Neural progenitor cell (in vitro differentiated cells): ENCODE measurements around the gene WDHD1. TPM values are rescaled to one million over a fixed set of nuclear protein-coding genes. Genes with fewer than 3 reads are reported as not detected.
"Not testable (repeated sequence)": the region's sequence is repeated elsewhere in the genome, so short reads cannot be mapped to it uniquely, and the experiment has no call there.

Source experiments
- DNase-seq: peaks from one replicate; pipeline ENCODE4 v3.0.0-alpha.2; 2016; ENCODE audit warnings: low spot score
- H2AFZ ChIP-seq: fragments of 200-600 bp; sonication (generic); replicated peaks from 2 replicates; pipeline ENCODE4 v1.6.1; 2016; ENCODE audit warnings: antibody characterized with exemption
- H3F3A ChIP-seq: fragments of 200-600 bp; sonication (generic); 2 replicates; pipeline ENCODE4 v1.6.1; 2016; ENCODE audit warnings: antibody characterized with exemption, low read depth
- H3K27ac ChIP-seq: fragments of 200-600 bp; sonication (generic); 2 replicates; pipeline ENCODE4 v1.5.1; 2016; ENCODE audit warnings: mild to moderate bottlenecking
- H3K27me3 ChIP-seq: fragments of 200-600 bp; sonication (generic); 2 replicates; pipeline ENCODE4 v1.6.1; 2016; ENCODE audit warnings: mild to moderate bottlenecking, moderate library complexity
- H3K36me3 ChIP-seq: fragments of 200-600 bp; sonication (generic); 2 replicates; pipeline ENCODE4 v1.5.1; 2016
- H3K4me1 ChIP-seq: fragments of 200-600 bp; sonication (generic); 2 replicates; pipeline ENCODE4 v1.6.1; 2016; ENCODE audit warnings: mixed run types
- H3K4me2 ChIP-seq: fragments of 200-600 bp; sonication (generic); 2 replicates; pipeline ENCODE4 v1.6.1; 2016
- H3K4me3 ChIP-seq: fragments of 200-600 bp; sonication (generic); 2 replicates; pipeline ENCODE4 v1.5.1; 2016
- H3K79me2 ChIP-seq: fragments of 200-600 bp; sonication (generic); 2 replicates; pipeline ENCODE4 v1.6.1; 2016; ENCODE audit warnings: low read depth
- H3K9ac ChIP-seq: fragments of 200-600 bp; sonication (generic); 2 replicates; pipeline ENCODE4 v1.6.1; 2016
- H3K9me3 ChIP-seq: fragments of 200-600 bp; sonication (generic); 2 replicates; pipeline ENCODE4 v1.5.1; 2016; ENCODE audit warnings: low read depth
- H4K20me1 ChIP-seq: fragments of 200-600 bp; sonication (generic); 2 replicates; pipeline ENCODE4 v1.6.1; 2016; ENCODE audit warnings: low read depth
- H3K27ac Mint-ChIP-seq: 3 replicates; pipeline ENCODE4 v1.8.0; 2021; ENCODE audit warnings: mixed read lengths
- H3K27me3 Mint-ChIP-seq: 2 replicates; pipeline ENCODE4 v1.8.0; 2022; ENCODE audit warnings: low read depth, mild to moderate bottlenecking, inconsistent platforms, moderate library complexity, mixed read lengths; ENCODE audit not compliant: insufficient read depth
- H3K36me3 Mint-ChIP-seq: 3 replicates; pipeline ENCODE4 v1.8.0; 2021; ENCODE audit warnings: mixed read lengths
- H3K4me1 Mint-ChIP-seq: 3 replicates; pipeline ENCODE4 v1.8.0; 2021; ENCODE audit warnings: mixed read lengths
- H3K4me3 Mint-ChIP-seq: 3 replicates; pipeline ENCODE4 v1.8.0; 2021; ENCODE audit warnings: mild to moderate bottlenecking, moderate library complexity, mixed read lengths
- H3K9me3 Mint-ChIP-seq: 3 replicates; pipeline ENCODE4 v1.8.0; 2020; ENCODE audit warnings: mixed read lengths
- EZH2 ChIP-seq: fragments of 200-600 bp; sonication (generic); IDR thresholded peaks from 2 replicates; pipeline ENCODE4 v1.6.1; 2017; ENCODE audit warnings: antibody characterized with exemption, mild to moderate bottlenecking, moderate library complexity
- EZH2phosphoT487 ChIP-seq: fragments of 200-600 bp; sonication (generic); IDR thresholded peaks from 2 replicates; pipeline ENCODE4 v1.6.1; 2017; ENCODE audit warnings: antibody characterized with exemption
- total RNA-seq: library from RNA; depleted of rRNA; stranded (reverse); fragments of >200 nt; gene quantifications from 2 replicates; pipeline ENCODE4 v1.2.3, GENCODE V29; 2015; ENCODE audit warnings: low replicate concordance
- TF ChIP-seq, protein P1 (sequence below): fragments of 200-600 bp; sonication (generic); IDR thresholded peaks from 2 replicates; pipeline ENCODE4 v1.5.1; 2017; ENCODE audit warnings: antibody characterized with exemption, mild to moderate bottlenecking

The WDHD1 gene
- total RNA-seq, 1 donor from 2014 or later: 82.0 TPM

DNA sequence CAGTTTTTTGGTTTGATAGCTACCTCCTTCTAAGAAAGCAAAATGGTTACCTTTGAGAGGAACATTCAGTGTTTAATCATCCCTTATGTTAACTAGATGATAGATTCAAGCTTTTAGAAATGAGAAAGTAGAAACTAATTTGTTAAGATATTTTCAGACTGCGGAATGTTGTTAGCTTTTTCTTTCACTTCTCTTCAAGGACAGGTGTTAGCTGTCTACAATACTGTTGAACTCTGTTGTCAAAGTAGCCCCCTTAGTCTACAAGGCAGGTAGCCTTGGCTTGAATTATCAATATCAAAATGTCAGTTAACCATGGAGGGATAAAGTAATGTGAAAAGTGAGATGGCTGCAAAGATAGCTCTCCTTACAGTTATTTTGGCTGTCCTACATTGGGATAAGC is 39.3 kb upstream of the WDHD1 start:
- no peaks in the 10 kb centered on the region for H3K9me3 Mint-ChIP-seq

DNA sequence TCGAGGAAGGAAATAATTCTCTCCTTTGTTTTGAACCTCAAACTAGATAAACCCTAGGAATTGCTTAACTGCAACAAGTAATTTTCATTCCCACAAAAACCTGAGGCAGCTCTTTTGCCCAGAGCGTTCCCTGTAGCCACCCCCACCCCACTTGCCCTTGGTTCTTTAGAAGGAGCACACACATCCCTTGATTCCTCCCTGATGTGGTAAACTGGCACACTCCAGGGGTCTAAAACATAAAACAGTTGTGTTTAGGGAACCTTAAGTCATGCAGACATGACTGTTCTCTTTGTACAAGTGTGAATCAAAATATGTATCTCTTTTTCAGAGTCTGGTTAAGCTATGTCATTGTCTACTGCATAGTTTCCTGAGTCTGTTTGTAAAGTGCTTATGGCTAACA is 38.5 kb upstream of the WDHD1 start:
- no peak for DNase-seq
- no peaks in the 10 kb centered on the region for H3K9me3 Mint-ChIP-seq
- Histone ChIP-seq H3K27ac (no peak overlapping the region), H3K9ac (no peak overlapping the region), H3K79me2 (peaks cover 28% of the 10 kb centered on the region), H3K4me1 (no peaks in the 10 kb centered on the region), H3K4me2 (no peak overlapping the region), H3K4me3 (no peak overlapping the region), H2AFZ (no peak overlapping the region), H3F3A (peaks cover 60% of the 10 kb centered on the region), H3K36me3 (peaks cover 38% of the 10 kb centered on the region), H3K9me3 (no peaks in the 10 kb centered on the region), H4K20me1 (peaks cover 51% of the 10 kb centered on the region), H3K27me3 (no peaks in the 10 kb centered on the region)
- no peak overlapping the region for H3K27ac Mint-ChIP-seq
- no peaks in the 10 kb centered on the region for H3K4me1 Mint-ChIP-seq
- H3K27me3 Mint-ChIP-seq: peaks cover 2% of the 10 kb centered on the region
- H3K4me3 Mint-ChIP-seq: no peak overlapping the region
- H3K36me3 Mint-ChIP-seq: peaks cover 54% of the 10 kb centered on the region
- TF ChIP-seq, protein P1, sequence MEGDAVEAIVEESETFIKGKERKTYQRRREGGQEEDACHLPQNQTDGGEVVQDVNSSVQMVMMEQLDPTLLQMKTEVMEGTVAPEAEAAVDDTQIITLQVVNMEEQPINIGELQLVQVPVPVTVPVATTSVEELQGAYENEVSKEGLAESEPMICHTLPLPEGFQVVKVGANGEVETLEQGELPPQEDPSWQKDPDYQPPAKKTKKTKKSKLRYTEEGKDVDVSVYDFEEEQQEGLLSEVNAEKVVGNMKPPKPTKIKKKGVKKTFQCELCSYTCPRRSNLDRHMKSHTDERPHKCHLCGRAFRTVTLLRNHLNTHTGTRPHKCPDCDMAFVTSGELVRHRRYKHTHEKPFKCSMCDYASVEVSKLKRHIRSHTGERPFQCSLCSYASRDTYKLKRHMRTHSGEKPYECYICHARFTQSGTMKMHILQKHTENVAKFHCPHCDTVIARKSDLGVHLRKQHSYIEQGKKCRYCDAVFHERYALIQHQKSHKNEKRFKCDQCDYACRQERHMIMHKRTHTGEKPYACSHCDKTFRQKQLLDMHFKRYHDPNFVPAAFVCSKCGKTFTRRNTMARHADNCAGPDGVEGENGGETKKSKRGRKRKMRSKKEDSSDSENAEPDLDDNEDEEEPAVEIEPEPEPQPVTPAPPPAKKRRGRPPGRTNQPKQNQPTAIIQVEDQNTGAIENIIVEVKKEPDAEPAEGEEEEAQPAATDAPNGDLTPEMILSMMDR: no peak
- TF ChIP-seq EZH2 (no peak), EZH2phosphoT487 (no peak)

More for the DNA sequence above, 39.3 kb upstream of the WDHD1 start:
- Histone ChIP-seq H3K27ac (no peak overlapping the region), H3K36me3 (peaks cover 34% of the 10 kb centered on the region), H3K4me2 (no peak overlapping the region), H3K9ac (no peak overlapping the region), H3K79me2 (peaks cover 20% of the 10 kb centered on the region), H3F3A (peaks cover 65% of the 10 kb centered on the region), H3K27me3 (no peaks in the 10 kb centered on the region), H3K4me1 (no peaks in the 10 kb centered on the region), H4K20me1 (peaks cover 42% of the 10 kb centered on the region), H3K4me3 (no peak overlapping the region), H3K9me3 (no peaks in the 10 kb centered on the region), H2AFZ (no peak overlapping the region)
- peaks cover 2% of the 10 kb centered on the region for H3K27me3 Mint-ChIP-seq
- H3K4me3 Mint-ChIP-seq: no peak overlapping the region
- H3K27ac Mint-ChIP-seq: no peak overlapping the region
- peaks cover 48% of the 10 kb centered on the region for H3K36me3 Mint-ChIP-seq
- H3K4me1 Mint-ChIP-seq: peaks cover 6% of the 10 kb centered on the region
- no peak for DNase-seq
- no peak for TF ChIP-seq EZH2phosphoT487
- TF ChIP-seq EZH2: no peak

DNA sequence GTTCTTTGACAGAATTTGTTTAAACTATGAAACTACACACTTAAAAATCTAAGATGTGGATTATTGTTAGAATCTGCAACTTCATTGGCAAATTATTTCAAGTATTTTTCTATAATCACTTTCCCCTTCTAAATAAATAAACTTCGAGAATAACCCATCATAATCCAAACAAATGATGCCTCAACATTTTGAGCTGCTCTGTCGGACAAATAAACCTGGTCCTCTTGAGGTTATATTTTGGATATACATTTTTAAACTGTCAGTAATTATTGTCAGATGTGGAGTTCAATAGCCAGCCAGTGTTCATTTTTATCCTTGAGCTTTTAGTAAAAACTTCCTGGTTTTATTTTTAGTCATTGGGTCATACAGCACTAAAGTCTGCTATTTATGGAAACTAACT is 38.0 kb upstream of the WDHD1 start:
- Histone ChIP-seq H3F3A (peaks cover 55% of the 10 kb centered on the region), H4K20me1 (peaks cover 52% of the 10 kb centered on the region), H3K79me2 (peaks cover 33% of the 10 kb centered on the region), H3K36me3 (peaks cover 38% of the 10 kb centered on the region)
- not testable (repeated sequence) for H3K9me3 Mint-ChIP-seq, H3K27ac ChIP-seq, H3K4me3 Mint-ChIP-seq, H3K27me3 Mint-ChIP-seq, H3K4me2 ChIP-seq, DNase-seq, H3K4me3 ChIP-seq, H3K4me1 Mint-ChIP-seq, H3K4me1 ChIP-seq, H3K27ac Mint-ChIP-seq, H2AFZ ChIP-seq, H3K9me3 ChIP-seq, H3K27me3 ChIP-seq, H3K9ac ChIP-seq
- H3K36me3 Mint-ChIP-seq: peaks cover 56% of the 10 kb centered on the region

DNA sequence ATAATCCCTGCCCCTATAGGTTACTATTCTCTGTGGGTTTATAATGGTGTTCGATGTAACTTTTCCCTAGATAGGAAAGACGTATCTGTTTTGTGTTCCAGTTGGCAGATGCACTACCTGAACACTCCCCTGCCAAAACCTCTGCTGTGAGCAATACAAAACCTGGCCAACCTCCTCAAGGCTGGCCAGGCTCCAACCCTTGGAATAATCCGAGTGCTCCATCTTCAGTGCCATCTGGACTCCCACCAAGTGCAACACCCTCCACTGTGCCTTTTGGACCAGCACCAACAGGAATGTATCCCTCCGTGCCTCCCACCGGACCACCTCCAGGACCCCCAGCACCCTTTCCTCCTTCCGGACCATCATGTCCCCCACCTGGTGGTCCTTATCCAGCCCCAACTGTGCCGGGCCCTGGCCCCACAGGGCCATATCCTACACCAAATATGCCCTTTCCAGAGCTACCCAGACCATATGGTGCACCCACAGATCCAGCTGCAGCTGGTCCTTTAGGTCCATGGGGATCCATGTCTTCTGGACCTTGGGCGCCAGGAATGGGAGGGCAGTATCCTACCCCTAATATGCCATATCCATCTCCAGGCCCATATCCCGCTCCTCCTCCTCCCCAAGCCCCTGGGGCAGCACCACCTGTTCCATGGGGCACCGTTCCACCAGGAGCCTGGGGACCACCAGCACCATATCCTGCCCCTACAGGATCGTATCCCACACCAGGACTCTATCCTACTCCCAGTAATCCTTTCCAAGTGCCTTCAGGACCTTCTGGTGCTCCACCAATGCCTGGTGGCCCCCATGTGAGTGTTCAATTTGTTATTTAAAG is 35.8 kb upstream of the WDHD1 start:
- H3K4me2 ChIP-seq: no peak overlapping the region
- no peak overlapping the region for H3K4me3 ChIP-seq
- H3K79me2 ChIP-seq: peaks cover 54% of the 10 kb centered on the region
- H3K4me1 ChIP-seq: no peaks in the 10 kb centered on the region
- H3K27ac ChIP-seq: no peak overlapping the region
- no peaks in the 10 kb centered on the region for H3K9me3 ChIP-seq
- H3K27ac Mint-ChIP-seq: no peak overlapping the region
- H3K36me3 Mint-ChIP-seq: peaks cover 66% of the 10 kb centered on the region
- H3K36me3 ChIP-seq: peaks cover 38% of the 10 kb centered on the region
- H4K20me1 ChIP-seq: peaks cover 52% of the 10 kb centered on the region
- H3K4me3 Mint-ChIP-seq: no peak overlapping the region
- H3F3A ChIP-seq: peaks cover 38% of the 10 kb centered on the region
- H3K4me1 Mint-ChIP-seq: no peaks in the 10 kb centered on the region
- no peak for DNase-seq
- H2AFZ ChIP-seq: no peak overlapping the region
- H3K9me3 Mint-ChIP-seq: peaks cover 5% of the 10 kb centered on the region
- peaks cover 2% of the 10 kb centered on the region for H3K27me3 Mint-ChIP-seq
- H3K9ac ChIP-seq: no peak overlapping the region
- no peaks in the 10 kb centered on the region for H3K27me3 ChIP-seq
- TF ChIP-seq EZH2 (no peak), EZH2phosphoT487 (no peak)
- TF ChIP-seq, protein P1: no peak
